ENCODE measurements around the gene EME1.

DNA sequence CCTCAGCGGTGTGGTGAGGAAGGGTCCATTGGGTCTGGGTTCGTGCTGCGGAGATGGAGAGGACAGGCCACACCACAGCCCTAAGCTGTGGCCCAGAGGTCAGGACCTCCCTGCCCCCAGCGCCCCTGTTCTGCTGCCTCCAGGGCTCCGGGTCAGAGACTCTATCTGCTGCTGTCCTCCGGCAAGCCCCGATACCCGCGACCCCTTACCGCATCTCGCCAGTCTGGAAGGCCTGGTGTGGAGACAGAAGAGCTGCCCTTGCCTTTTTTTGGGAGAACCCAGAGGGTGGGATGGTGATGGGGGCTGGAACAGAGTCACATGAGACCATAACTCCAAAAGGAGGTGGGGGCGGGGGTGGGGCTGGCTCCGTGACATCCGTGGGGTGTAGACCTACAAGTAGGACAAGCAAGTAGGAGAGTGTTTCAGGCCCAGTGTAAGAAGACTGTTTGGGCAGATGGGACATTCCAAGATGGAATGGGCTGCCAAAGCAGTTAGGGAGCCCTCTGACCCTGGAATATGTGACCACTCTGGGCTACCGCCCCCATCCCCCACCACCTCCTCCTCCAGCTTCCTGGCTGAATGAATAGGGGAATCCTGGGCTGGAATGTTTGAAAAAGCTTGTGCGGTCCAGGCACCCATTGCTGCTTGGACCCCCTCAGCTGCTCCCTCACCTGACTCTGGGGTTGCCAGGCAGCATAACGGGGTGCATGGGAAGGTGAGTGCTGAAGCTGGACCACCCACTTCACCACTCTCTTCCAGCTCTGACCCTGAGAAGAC is 25.7 kb upstream of the EME1 start:
- TF ChIP-seq ISL1 (CRISPR knock-in tag; IDR thresholded peaks at IDR 0.05) (no peak), ZC3H10 (CRISPR knock-in tag; IDR thresholded peaks at IDR 0.05) (no peak), SNAI2 (CRISPR knock-in tag; IDR thresholded peaks at IDR 0.05) (no peak), ZNF8 (CRISPR knock-in tag; IDR thresholded peaks at IDR 0.05) (no peak), ZNF70 (CRISPR knock-in tag; IDR thresholded peaks at IDR 0.05) (no peak), TCF4 (CRISPR knock-in tag; IDR thresholded peaks at IDR 0.05; ENCODE audit: borderline replicate concordance) (no peak), RARB (CRISPR knock-in tag; IDR thresholded peaks at IDR 0.05) (no peak), TSHZ2 (CRISPR knock-in tag; IDR thresholded peaks at IDR 0.05) (no peak), OSR1 (CRISPR knock-in tag; IDR thresholded peaks at IDR 0.05) (no peak), ZNF565 (CRISPR knock-in tag; conservative IDR thresholded peaks at IDR 0.05; ENCODE audit: low read depth) (no peak), ZFP30 (CRISPR knock-in tag; IDR thresholded peaks at IDR 0.05) (no peak)
- TF ChIP-seq, protein P1, sequence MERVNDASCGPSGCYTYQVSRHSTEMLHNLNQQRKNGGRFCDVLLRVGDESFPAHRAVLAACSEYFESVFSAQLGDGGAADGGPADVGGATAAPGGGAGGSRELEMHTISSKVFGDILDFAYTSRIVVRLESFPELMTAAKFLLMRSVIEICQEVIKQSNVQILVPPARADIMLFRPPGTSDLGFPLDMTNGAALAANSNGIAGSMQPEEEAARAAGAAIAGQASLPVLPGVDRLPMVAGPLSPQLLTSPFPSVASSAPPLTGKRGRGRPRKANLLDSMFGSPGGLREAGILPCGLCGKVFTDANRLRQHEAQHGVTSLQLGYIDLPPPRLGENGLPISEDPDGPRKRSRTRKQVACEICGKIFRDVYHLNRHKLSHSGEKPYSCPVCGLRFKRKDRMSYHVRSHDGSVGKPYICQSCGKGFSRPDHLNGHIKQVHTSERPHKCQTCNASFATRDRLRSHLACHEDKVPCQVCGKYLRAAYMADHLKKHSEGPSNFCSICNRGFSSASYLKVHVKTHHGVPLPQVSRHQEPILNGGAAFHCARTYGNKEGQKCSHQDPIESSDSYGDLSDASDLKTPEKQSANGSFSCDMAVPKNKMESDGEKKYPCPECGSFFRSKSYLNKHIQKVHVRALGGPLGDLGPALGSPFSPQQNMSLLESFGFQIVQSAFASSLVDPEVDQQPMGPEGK (CRISPR knock-in tag; IDR thresholded peaks at IDR 0.05; ENCODE audit: borderline replicate concordance), result no peak
